A673 (cell line): ENCODE data around the gene ZER1. TPM values are rescaled to one million over a fixed set of nuclear protein-coding genes. Genes with fewer than 3 reads are reported as not detected.

Experiments
- BruUV-seq: library from RNA; stranded (reverse); fragments of 400-500 nt; replicated peaks from 2 replicates; lab custom pipeline; 2021; lab: Mats Ljungman, UMichigan
- CTCF ChIA-PET: fragments of 300-600 bp; sonication (Branson Sonifier 250); formaldehyde crosslinking; loops from one replicate; lab custom pipeline; 2022; ENCODE audit warnings: antibody characterized with exemption; lab: Charles Lee
- POLR2A ChIA-PET: fragments of 300-600 bp; sonication (Branson Sonifier 250); formaldehyde crosslinking; loops from one replicate; lab custom pipeline; 2022; ENCODE audit warnings: antibody characterized with exemption; ENCODE audit not compliant: low non-redundant PET; lab: Charles Lee
- DNase-seq: peaks from one replicate; pipeline ENCODE4 v3.0.0-alpha.2; 2015; ENCODE audit warnings: low spot score
- H3K27ac ChIP-seq: fragments of 200-600 bp; sonication (generic); 2 replicates; pipeline ENCODE4 v1.5.1; 2016; ENCODE audit warnings: mixed run types, low read depth, mild to moderate bottlenecking, mixed read lengths, antibody characterized with exemption, low read length; ENCODE audit not compliant: poor library complexity, severe bottlenecking
- H3K27me3 ChIP-seq: fragments of 200-600 bp; sonication (generic); replicated peaks from 2 replicates; pipeline ENCODE4 v1.6.1; 2017; ENCODE audit warnings: mixed run types, low read depth, mild to moderate bottlenecking, mixed read lengths, antibody characterized with exemption, low read length; ENCODE audit not compliant: insufficient read depth, poor library complexity
- H3K36me3 ChIP-seq: fragments of 200-600 bp; sonication (generic); 2 replicates; pipeline ENCODE4 v1.6.1; 2016; ENCODE audit warnings: mixed run types, mild to moderate bottlenecking, mixed read lengths, antibody characterized with exemption, low read length; ENCODE audit not compliant: insufficient read depth, poor library complexity, severe bottlenecking
- H3K4me1 ChIP-seq: fragments of 200-600 bp; sonication (generic); 2 replicates; pipeline ENCODE4 v1.6.1; 2017; ENCODE audit warnings: mixed run types, mild to moderate bottlenecking, mixed read lengths, antibody characterized with exemption, low read length; ENCODE audit not compliant: insufficient read depth, poor library complexity, severe bottlenecking
- H3K4me3 ChIP-seq: fragments of 200-600 bp; sonication (generic); 2 replicates; pipeline ENCODE4 v1.5.1; 2016; ENCODE audit warnings: low read depth, mixed run types, mild to moderate bottlenecking, mixed read lengths, low read length; ENCODE audit not compliant: poor library complexity, severe bottlenecking
- H3K9me3 ChIP-seq: fragments of 200-600 bp; sonication (generic); 2 replicates; pipeline ENCODE4 v1.6.1; 2016; ENCODE audit warnings: mixed run types, low read depth, mild to moderate bottlenecking, mixed read lengths, antibody characterized with exemption, low read length; ENCODE audit not compliant: poor library complexity, severe bottlenecking
- EZH2 ChIP-seq: fragments of 200-600 bp; sonication (generic); IDR thresholded peaks from 2 replicates; pipeline ENCODE4 v1.6.1; 2017; ENCODE audit warnings: borderline replicate concordance, low read depth, mild to moderate bottlenecking, mixed read lengths, antibody characterized with exemption, low read length; ENCODE audit not compliant: poor library complexity, severe bottlenecking
- intact Hi-C: fragments of 100-400 bp; cut with micrococcal nuclease; formaldehyde crosslinking; loops from one replicate; pipeline ENCODE4 v1.10.0; 2022; ENCODE audit not compliant: unreplicated experiment
- total RNA-seq: library from RNA; stranded (reverse); gene quantifications from 2 replicates; pipeline ENCODE4 v1.2.3, GENCODE V29; 2021
- TF ChIP-seq, protein P1 (sequence below): fragments of 300-800, 200-600 bp; sonication (generic); conservative IDR thresholded peaks from 2 replicates; pipeline ENCODE4 v1.5.1; 2017; ENCODE audit warnings: low read depth, mild to moderate bottlenecking, antibody characterized with exemption, low read length, moderate library complexity, mixed read lengths

The ZER1 gene
- total RNA-seq, 1 experiment from 2014 or later, result 12.9 TPM

DNA sequence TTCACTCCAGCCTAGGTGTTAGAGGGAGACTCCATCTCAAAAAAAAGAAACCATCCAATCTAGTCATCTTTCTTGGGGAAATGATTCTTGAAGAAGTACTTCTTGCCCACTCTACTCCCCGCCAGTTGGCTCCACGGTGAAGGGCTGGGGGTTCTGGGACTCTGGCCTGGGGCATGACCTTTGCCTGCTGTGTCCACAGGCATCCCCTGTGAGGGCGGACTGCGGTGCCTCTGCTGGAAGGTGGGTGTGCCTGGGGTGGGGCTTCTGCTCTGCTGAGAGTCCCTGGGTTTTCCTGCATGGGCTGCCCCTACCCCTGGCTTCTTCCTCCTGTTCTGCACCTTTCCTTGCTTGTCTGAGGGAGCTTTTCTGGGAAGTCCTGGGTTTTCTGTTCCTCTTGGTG is 18.8 kb upstream of the ZER1 start:
- BruUV-seq, result no TSS peak

DNA sequence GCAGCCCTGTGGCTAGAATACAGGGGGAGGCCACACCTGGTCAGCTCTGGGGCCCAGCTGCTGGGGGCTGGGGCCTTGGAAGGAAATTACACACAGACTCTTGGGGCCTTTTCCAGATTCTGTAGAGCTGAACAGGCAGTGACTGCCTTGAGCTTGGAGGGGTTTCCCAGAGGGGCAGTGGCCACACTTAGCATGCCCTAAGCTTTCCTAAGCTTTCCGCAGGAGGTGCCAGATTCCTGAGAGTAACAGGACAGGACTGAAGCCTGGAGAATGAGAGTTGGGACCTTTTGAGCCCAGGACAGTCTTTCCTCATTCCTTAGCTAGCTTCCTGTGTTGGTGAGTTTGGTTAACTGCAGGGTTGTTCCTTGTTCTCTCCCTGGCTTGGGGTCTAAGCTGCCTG is 16.7 kb upstream of the ZER1 start:
- no peaks in the 10 kb centered on the region for H3K27me3 ChIP-seq
- POLR2A ChIA-PET, result no interaction called here
- TF ChIP-seq, protein P1, sequence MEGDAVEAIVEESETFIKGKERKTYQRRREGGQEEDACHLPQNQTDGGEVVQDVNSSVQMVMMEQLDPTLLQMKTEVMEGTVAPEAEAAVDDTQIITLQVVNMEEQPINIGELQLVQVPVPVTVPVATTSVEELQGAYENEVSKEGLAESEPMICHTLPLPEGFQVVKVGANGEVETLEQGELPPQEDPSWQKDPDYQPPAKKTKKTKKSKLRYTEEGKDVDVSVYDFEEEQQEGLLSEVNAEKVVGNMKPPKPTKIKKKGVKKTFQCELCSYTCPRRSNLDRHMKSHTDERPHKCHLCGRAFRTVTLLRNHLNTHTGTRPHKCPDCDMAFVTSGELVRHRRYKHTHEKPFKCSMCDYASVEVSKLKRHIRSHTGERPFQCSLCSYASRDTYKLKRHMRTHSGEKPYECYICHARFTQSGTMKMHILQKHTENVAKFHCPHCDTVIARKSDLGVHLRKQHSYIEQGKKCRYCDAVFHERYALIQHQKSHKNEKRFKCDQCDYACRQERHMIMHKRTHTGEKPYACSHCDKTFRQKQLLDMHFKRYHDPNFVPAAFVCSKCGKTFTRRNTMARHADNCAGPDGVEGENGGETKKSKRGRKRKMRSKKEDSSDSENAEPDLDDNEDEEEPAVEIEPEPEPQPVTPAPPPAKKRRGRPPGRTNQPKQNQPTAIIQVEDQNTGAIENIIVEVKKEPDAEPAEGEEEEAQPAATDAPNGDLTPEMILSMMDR, result no peak
- TF ChIP-seq EZH2, result no peak
- H3K36me3 ChIP-seq, result peaks cover 10% of the 10 kb centered on the region
- H3K4me1 ChIP-seq, result peaks cover 4% of the 10 kb centered on the region
- CTCF ChIA-PET, result interaction anchor here (0.6 kb wide), 1 partner anchor 835 kb away, joined by 5 read pairs; no protein-coding TSS in a partner anchor
- no peaks in the 10 kb centered on the region for H3K9me3 ChIP-seq
- BruUV-seq, result no TSS peak
- H3K27ac ChIP-seq, result no peak overlapping the region
- intact Hi-C loops, result no loop called here
- DNase-seq, result no peak
- peak overlapping the region; percentile 86 for H3K4me3 ChIP-seq

More for the DNA sequence above, 18.8 kb upstream of the ZER1 start:
- H3K27me3 ChIP-seq, result no peaks in the 10 kb centered on the region
- intact Hi-C loops, result no loop called here
- H3K4me3 ChIP-seq, result no peak overlapping the region
- peaks cover 10% of the 10 kb centered on the region for H3K36me3 ChIP-seq
- H3K27ac ChIP-seq, result no peak overlapping the region
- no peaks in the 10 kb centered on the region for H3K9me3 ChIP-seq
- no peaks in the 10 kb centered on the region for H3K4me1 ChIP-seq
- ChIA-PET POLR2A (interaction anchor here (0.6 kb wide), 1 partner anchor 12 kb away, joined by 3 read pairs; no protein-coding TSS in a partner anchor), CTCF (no interaction called here)
- no peak for DNase-seq
- TF ChIP-seq, protein P1, result no peak
- TF ChIP-seq EZH2, result no peak

DNA sequence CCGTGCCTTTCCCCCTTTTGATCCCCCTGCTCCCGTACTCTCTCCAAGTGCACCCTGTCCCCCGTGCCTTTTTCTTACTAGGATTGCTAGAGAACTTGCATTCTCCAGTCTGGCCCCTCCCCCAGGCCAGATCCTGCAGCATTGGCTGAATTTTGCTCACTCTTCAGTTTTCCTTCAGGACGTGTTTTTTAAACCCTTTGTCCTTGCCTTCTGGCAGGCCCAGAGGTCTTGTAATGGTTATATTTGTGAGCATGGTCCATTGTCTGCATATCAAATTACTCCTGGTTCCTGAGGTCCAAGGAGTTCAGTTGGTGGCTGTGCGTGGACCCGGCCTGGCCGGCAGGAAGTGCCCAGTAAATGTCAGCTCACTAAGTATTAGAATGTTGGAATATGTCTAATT is 15.9 kb upstream of the ZER1 start:
- peaks cover 7% of the 10 kb centered on the region for H3K4me1 ChIP-seq
- no peaks in the 10 kb centered on the region for H3K27me3 ChIP-seq
- POLR2A ChIA-PET, result no interaction called here
- TF ChIP-seq, protein P1, result no peak
- TF ChIP-seq EZH2, result no peak
- peak; percentile 22 for DNase-seq
- no peaks in the 10 kb centered on the region for H3K9me3 ChIP-seq
- peak overlapping the region; percentile 86 for H3K4me3 ChIP-seq
- BruUV-seq, result no TSS peak
- intact Hi-C loops, result no loop called here
- CTCF ChIA-PET, result no interaction called here
- peak overlapping the region; percentile 66 for H3K27ac ChIP-seq
- H3K36me3 ChIP-seq, result peaks cover 6% of the 10 kb centered on the region
